GM12878 (cell line): ENCODE results near the gene WFS1. TPM values are rescaled to one million over a fixed set of nuclear protein-coding genes. Genes with fewer than 3 reads are reported as not detected.

Experiments
- ATAC-seq: fragments of 200-7000 bp; cut with Tn5 transposase; 3 replicates; pipeline ENCODE4 v1.9.1; 2020; ENCODE audit warnings: mild to moderate bottlenecking, moderate library complexity
- BruUV-seq: library from RNA; stranded (reverse); fragments of 400-500 nt; replicated peaks from 2 replicates; lab custom pipeline; 2021; lab: Mats Ljungman, UMichigan
- CTCF ChIA-PET: fragments of 300-600 bp; sonication (Branson Sonifier 250); formaldehyde crosslinking; extraction: SDS; loops from one replicate; lab custom pipeline; 2021; ENCODE audit warnings: inconsistent platforms; lab: Yijun Ruan, JAX
- POLR2A ChIA-PET: fragments of 350-600 bp; formaldehyde crosslinking; extraction: SDS; loops from one replicate; lab custom pipeline; 2021; ENCODE audit warnings: inconsistent platforms; lab: Charles Lee
- RAD21 ChIA-PET: fragments of 300-600 bp; sonication (Branson Sonifier 250); formaldehyde crosslinking; loops from one replicate; lab custom pipeline; 2023; ENCODE audit warnings: antibody characterized with exemption; ENCODE audit not compliant: unreplicated experiment; lab: Charles Lee
- SMC1A ChIA-PET: fragments of 300-600 bp; sonication (Branson Sonifier 250); formaldehyde crosslinking; loops from one replicate; lab custom pipeline; 2023; ENCODE audit not compliant: unreplicated experiment, uncharacterized antibody; lab: Charles Lee
- DNase-seq: peaks from one replicate; pipeline ENCODE4 v3.0.0-alpha.2; 2011; ENCODE audit warnings: low read depth, low spot score
- FAIRE-seq: peaks from 3 replicates; lab custom pipeline; 2011; peaks lifted over from hg19 to GRCh38; lab: Jason Lieb, UNC
- H2AFZ ChIP-seq: 2 replicates; pipeline ENCODE4 v1.6.0; 2011; ENCODE audit warnings: low read depth, low read length, control low read depth; ENCODE audit not compliant: control insufficient read depth
- H3K27ac ChIP-seq: 2 replicates; pipeline ENCODE4 v1.5.1; 2011; ENCODE audit warnings: control low read depth; ENCODE audit not compliant: control insufficient read depth, insufficient read depth
- H3K27me3 ChIP-seq, 2 experiments: replicated peaks in 1 of 2; 2 replicates each; pipeline versions ENCODE4 v1.6.0 to v1.6.1; 2011; ENCODE audit warnings: low read length in 1 of 2; ENCODE audit not compliant: control insufficient read depth in 2 of 2, insufficient read depth in 2 of 2
- H3K36me3 ChIP-seq, 2 experiments: 2 replicates each; pipeline ENCODE4 v1.5.1; 2011; ENCODE audit warnings: low read length in 1 of 2; ENCODE audit not compliant: control insufficient read depth in 2 of 2, insufficient read depth in 2 of 2
- H3K4me1 ChIP-seq: 2 replicates; pipeline ENCODE4 v1.6.1; 2011; ENCODE audit warnings: mild to moderate bottlenecking, low read length, moderate library complexity, mixed read lengths; ENCODE audit not compliant: control insufficient read depth, insufficient read depth
- H3K4me2 ChIP-seq: 2 replicates; pipeline ENCODE4 v1.6.0; 2011; ENCODE audit warnings: control low read depth; ENCODE audit not compliant: control insufficient read depth, insufficient read depth
- H3K4me3 ChIP-seq: fragments of 200-600 bp; sonication (generic); 2 replicates; pipeline ENCODE4 v1.5.1; 2016
- H3K79me2 ChIP-seq: 2 replicates; pipeline ENCODE4 v1.6.0; 2011; ENCODE audit warnings: low read length; ENCODE audit not compliant: control insufficient read depth, insufficient read depth
- H3K9ac ChIP-seq: 2 replicates; pipeline ENCODE4 v1.8.0; 2011; ENCODE audit warnings: low read length, control low read depth, mixed read lengths; ENCODE audit not compliant: control insufficient read depth, insufficient read depth
- H3K9me3 ChIP-seq: replicated peaks from 3 replicates; pipeline ENCODE4 v1.5.1; 2011; ENCODE audit warnings: mild to moderate bottlenecking, low read length; ENCODE audit not compliant: control insufficient read depth, insufficient read depth
- H4K20me1 ChIP-seq: 2 replicates; pipeline ENCODE4 v1.6.0; 2011; ENCODE audit not compliant: control insufficient read depth, insufficient read depth
- CHD2 ChIP-seq: IDR thresholded peaks from 2 replicates; pipeline ENCODE4 v1.6.1; 2011; ENCODE audit warnings: low read depth, low read length, improper control_type of control experiment, borderline replicate concordance
- MTA2 ChIP-seq: fragments of 450-650 bp; IDR thresholded peaks from 2 replicates; pipeline ENCODE4 v1.6.1; 2016; ENCODE audit warnings: low read depth, mild to moderate bottlenecking, moderate library complexity
- MXI1 ChIP-seq: fragments of 150-350 bp; IDR thresholded peaks from 2 replicates; pipeline ENCODE4 v1.6.1; 2011; ENCODE audit warnings: low read depth, mild to moderate bottlenecking, inconsistent platforms, low read length, improper control_type of control experiment
- MYC ChIP-seq: IDR thresholded peaks from 2 replicates; pipeline ENCODE4 v1.6.1; 2011; ENCODE audit warnings: mild to moderate bottlenecking, low read length, moderate library complexity, inconsistent platforms; ENCODE audit not compliant: insufficient read depth, insufficient replicate concordance, insufficient read length, severe bottlenecking
- SRF ChIP-seq, 2 experiments: IDR thresholded peaks; 2 replicates each; pipeline ENCODE4 v1.6.1; 2011; ENCODE audit warnings: low read depth in 2 of 2, low read length in 2 of 2, mild to moderate bottlenecking in 1 of 2, moderate library complexity in 1 of 2
- TBL1XR1 ChIP-seq: IDR thresholded peaks from 2 replicates; pipeline ENCODE4 v1.6.1; 2012; ENCODE audit warnings: low read depth, low read length, improper control_type of control experiment
- ZSCAN29 ChIP-seq: fragments of 450-650 bp; IDR thresholded peaks from 2 replicates; pipeline ENCODE4 v1.6.1; 2017; ENCODE audit warnings: mild to moderate bottlenecking, moderate library complexity
- WGBS: methylation state at CpG from one replicate; pipeline ENCODE4 v1.1.6; 2016; ENCODE audit warnings: low lambda C conversion rate; ENCODE audit not compliant: insufficient replicate concordance, insufficient coverage; ENCODE audit errors: missing lambda C conversion rate; 5-methylcytosine and 5-hydroxymethylcytosine counted together
- in situ Hi-C: fragments of 300-500 bp; cut with MboI; formaldehyde crosslinking; loops from 9 replicates; pipeline ENCODE4 v1.14.3; 2018; ENCODE audit warnings: mixed read lengths
- intact Hi-C: fragments of 100-400 bp; cut with micrococcal nuclease; formaldehyde crosslinking; loops from one replicate; pipeline ENCODE4 v1.14.2; 2022; ENCODE audit not compliant: unreplicated experiment
- polyA plus RNA-seq, 11 experiments: library from polyadenylated mRNA; depleted of rRNA in 4 of 11; unstranded in 6 of 11; stranded (reverse) in 5 of 11; fragments of >200 nt; fragmentation: Nextera tagmentation in 4 of 11; fragmentation: Illumina TruSeq in 1 of 11; extraction: Ambion mirVana in 4 of 11; extraction: Trizol in 1 of 11; gene quantifications; 1 replicate in 1 of 11; 2 replicates in 10 of 11; pipeline versions ENCODE4 v1.2.1 to v1.2.3, GENCODE V29; 2011 to 2016; ENCODE audit warnings: inconsistent platforms in 2 of 11, missing spikeins in 2 of 11, low read depth in 1 of 11
- total RNA-seq, 4 experiments: library from RNA; depleted of rRNA in 3 of 4; stranded (reverse); fragments of >200 nt in 3 of 4; fragmentation: Illumina TruSeq in 1 of 4; extraction: Trizol in 1 of 4; gene quantifications; 2 replicates each; pipeline versions ENCODE4 v1.2.1 to v1.2.3, GENCODE V29; 2013 to 2021

Gene WFS1
- total and polyA plus RNA-seq, 10 of the 15 experiments (the other 5 are each of a cell fraction or from before 2014, with no cell fraction given), result 0.31 to 4.7 (median 2.0) TPM

DNA sequence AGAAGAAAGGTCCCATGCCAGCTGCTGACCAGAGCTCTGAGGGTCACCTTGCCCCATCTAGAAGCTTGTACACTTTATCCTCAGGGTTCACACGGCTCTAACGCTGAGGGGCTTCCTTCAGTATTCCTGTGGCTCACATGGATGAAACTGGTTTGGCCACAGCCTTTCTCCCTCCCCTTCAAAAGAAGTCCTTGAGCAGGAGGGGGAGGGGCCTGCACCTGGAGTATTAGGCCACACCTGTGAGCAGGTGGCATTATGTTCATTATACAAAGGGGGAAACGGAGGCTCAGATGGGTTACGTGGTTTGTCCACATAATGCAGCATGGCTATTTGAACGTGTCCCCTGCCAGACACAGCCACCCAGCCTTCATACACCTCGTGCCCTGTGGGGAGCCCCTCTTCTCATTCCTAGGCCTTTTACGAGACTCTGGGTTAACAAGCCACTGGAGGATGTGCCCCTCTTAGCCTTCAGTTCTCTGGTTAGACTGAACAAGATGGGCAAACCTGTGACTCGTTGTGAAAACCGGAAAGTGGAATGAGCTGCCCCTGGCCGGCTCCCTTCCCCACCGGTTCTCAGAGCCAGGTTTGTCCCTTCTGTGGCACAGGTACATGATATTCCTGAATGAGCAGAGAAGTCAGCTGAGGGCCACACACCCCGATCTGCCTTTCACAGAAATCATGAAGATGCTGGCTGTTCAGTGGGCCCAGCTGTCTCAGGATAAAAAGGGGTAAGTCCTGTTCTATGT is 42.1 kb upstream of the WFS1 start:
- Histone ChIP-seq H3K4me1 (no peaks in the 10 kb centered on the region), H3K27ac (no peak overlapping the region), H4K20me1 (no peaks in the 10 kb centered on the region; the same call in 1 of the 2 replicates), H3K9ac (no peak overlapping the region), H3K9me3 (peaks cover under 1% of the 10 kb centered on the region; the same call in 1 of the 3 replicates), H3K4me3 (no peak overlapping the region), H3K4me2 (no peak overlapping the region), H3K79me2 (no peaks in the 10 kb centered on the region), H2AFZ (no peak overlapping the region), H3K36me3 (no peaks in the 10 kb centered on the region), H3K27me3 (no peaks in the 10 kb centered on the region; a peak in 1 of 4 replicates)
- in situ Hi-C loops (no loop called here), intact Hi-C loops (no loop called here)
- ChIA-PET CTCF (interaction anchor here (0.9 to 1.5 kb wide), 3 partner anchors 24 to 93 kb away, joined by 3 read pairs; no protein-coding TSS in a partner anchor), RAD21 (no interaction called here), POLR2A (no interaction called here), SMC1A (no interaction called here)
- 22% methylated on average over 12 of the region's 12 CpGs for WGBS
- FAIRE-seq (no peak), ATAC-seq (no peak), DNase-seq (no peak)
- no peak for TF ChIP-seq MYC
- no peak for TF ChIP-seq SRF (IDR thresholded peaks at IDR 0.05; ENCODE audit: low read depth in 2 of 2, low read length in 2 of 2)
- TF ChIP-seq MXI1, result no peak
- no peak for TF ChIP-seq CHD2
- no peak for TF ChIP-seq ZSCAN29
- TF ChIP-seq TBL1XR1, result no peak
- TF ChIP-seq MTA2, result no peak
- no TSS peak for BruUV-seq
